Measurements from ENCODE around the gene ABI3.
"Not testable (repeated sequence)": the region's sequence is repeated elsewhere in the genome, so short reads cannot be mapped to it uniquely, and the experiment has no call there.

ABI3 gene

GRCh38 chr17:49252148-49252695 lies 41.7 kb downstream of the ABI3 start:
- no peak for DNase-seq (ENCODE audit: low spot score)
- Histone ChIP-seq H3K27ac (no peak overlapping the region), H3K4me3 (no peak overlapping the region)
- TF ChIP-seq, protein P1, sequence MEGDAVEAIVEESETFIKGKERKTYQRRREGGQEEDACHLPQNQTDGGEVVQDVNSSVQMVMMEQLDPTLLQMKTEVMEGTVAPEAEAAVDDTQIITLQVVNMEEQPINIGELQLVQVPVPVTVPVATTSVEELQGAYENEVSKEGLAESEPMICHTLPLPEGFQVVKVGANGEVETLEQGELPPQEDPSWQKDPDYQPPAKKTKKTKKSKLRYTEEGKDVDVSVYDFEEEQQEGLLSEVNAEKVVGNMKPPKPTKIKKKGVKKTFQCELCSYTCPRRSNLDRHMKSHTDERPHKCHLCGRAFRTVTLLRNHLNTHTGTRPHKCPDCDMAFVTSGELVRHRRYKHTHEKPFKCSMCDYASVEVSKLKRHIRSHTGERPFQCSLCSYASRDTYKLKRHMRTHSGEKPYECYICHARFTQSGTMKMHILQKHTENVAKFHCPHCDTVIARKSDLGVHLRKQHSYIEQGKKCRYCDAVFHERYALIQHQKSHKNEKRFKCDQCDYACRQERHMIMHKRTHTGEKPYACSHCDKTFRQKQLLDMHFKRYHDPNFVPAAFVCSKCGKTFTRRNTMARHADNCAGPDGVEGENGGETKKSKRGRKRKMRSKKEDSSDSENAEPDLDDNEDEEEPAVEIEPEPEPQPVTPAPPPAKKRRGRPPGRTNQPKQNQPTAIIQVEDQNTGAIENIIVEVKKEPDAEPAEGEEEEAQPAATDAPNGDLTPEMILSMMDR (IDR thresholded peaks at IDR 0.05): no peak

GRCh38 chr17:49254066-49254465 lies 43.6 kb downstream of the ABI3 start:
- no peak overlapping the region for H3K27ac ChIP-seq
- no peak for DNase-seq (ENCODE audit: low spot score)
- H3K4me3 ChIP-seq: no peak overlapping the region
- TF ChIP-seq, protein P1 (IDR thresholded peaks at IDR 0.05): no peak

- TF ChIP-seq, protein P1 (IDR thresholded peaks at IDR 0.05): no peak
- no peak overlapping the region for H3K4me3 ChIP-seq
- DNase-seq (ENCODE audit: low spot score): no peak
- H3K27ac ChIP-seq: no peak overlapping the region
Observed at GRCh38 chr17:49255125-49255524, 44.6 kb downstream of the ABI3 start.

DNA sequence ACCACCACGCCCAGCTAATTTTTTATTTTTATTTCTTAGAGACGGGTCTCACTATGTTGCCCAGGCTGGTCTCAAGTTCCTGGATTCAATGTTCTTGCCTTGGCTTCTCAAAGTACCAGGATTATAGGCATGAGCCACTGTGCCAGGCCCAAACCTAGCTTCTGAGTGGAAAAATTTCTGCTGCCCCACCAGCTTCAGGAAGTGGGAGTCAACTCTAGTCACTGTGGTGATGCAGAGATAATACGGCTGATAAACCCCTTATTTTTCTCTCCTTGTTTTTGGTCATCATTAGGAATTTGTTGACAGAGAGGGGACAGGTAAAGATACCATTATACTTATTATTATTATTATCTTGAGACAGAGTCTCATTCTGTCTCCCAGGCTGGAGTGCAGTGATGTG lies 47.9 kb downstream of the ABI3 start:
- no peak overlapping the region for H3K27ac ChIP-seq
- no peak for DNase-seq (ENCODE audit: low spot score)
- TF ChIP-seq, protein P1 (IDR thresholded peaks at IDR 0.05): no peak
- no peak overlapping the region for H3K4me3 ChIP-seq

GRCh38 chr17:49259663-49260010 lies 49.1 kb downstream of the ABI3 start:
- peak overlapping the region; percentile 69 for H3K4me3 ChIP-seq
- DNase-seq (ENCODE audit: low spot score): no peak
- H3K27ac ChIP-seq: peak overlapping the region; percentile 67
- TF ChIP-seq, protein P1 (IDR thresholded peaks at IDR 0.05): no peak

DNA sequence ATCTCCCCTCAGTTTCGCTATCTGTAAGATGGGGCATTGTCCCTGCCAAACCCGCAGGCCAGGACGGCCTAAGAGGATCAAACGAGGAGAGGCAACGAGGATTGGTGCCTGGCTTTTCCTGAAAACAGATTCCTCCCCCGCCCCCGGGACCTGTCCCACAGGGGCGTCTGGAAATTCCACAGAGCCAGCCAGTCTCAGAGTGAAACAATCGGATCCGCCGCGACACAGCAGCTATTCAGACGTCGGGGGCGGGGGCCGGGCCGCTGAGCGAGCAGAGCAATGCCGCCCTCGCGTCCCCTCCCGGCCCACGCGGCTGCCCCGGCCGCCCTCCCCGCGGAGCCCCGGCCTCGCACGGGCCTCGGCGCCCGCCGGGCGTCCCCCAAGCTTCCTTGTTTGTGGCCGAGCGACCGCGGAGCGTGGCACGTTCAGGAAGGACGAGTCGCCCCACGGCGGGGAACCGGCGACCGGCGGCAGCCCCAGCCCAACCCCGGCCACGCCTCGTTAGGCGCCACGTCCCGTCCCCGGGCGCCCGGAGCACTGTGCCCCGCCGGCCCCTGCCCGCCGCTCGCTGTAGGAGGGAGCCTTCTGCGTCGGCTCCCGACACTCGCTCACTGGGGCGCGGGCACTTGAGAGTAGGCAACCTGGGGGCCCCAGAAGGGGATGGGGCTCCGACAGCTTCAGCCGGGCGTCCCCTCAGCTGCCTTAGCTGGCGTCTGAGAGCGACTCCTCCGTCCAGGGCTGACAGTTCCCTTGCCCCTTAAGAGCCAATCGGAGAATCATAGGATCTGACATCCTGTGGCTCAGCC lies 49.7 kb downstream of the ABI3 start:
- DNase-seq (ENCODE audit: low spot score): peak; percentile 79
- Histone ChIP-seq H3K27ac (peak overlapping the region; percentile 67), H3K4me3 (peak overlapping the region; percentile 69)
- TF ChIP-seq, protein P1 (IDR thresholded peaks at IDR 0.05): no peak

DNA sequence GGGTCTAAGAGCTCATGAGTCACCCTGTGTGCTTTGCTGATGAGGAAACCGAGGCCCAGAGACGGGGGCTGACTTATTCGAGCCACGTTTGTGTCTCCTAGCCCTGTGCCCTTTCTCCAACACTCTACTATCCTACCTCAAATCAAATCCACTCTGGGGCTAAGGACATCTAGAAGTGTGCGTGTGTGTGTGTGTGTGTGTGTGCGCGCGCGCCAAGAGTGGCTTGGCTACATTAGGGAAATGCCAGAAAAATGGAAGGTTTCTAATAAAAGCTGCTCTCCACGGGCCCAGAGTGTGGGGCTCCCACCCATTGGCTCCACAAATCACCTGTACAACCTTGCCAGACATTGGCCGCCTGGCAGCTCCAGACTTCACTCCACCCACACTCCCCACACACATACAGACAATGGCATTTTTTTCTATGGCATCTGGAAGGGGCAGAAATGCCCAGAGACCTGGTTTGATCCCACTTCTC lies 50.3 kb downstream of the ABI3 start:
- Histone ChIP-seq H3K27ac (peak overlapping the region; percentile 67), H3K4me3 (peak overlapping the region; percentile 69)
- DNase-seq (ENCODE audit: low spot score): no peak
- TF ChIP-seq, protein P1 (IDR thresholded peaks at IDR 0.05): no peak

- H3K27ac ChIP-seq, H3K4me3 ChIP-seq: not testable (repeated sequence)
Observed at GRCh38 chr17:49261540-49261939, 51.0 kb downstream of the ABI3 start.

More at GRCh38 chr17:49261540-49261939, 51.0 kb downstream of the ABI3 start:
- not testable (repeated sequence) for DNase-seq (ENCODE audit: low spot score)
